ENCODE results near the gene PLEKHG1. TPM values are rescaled to one million over a fixed set of nuclear protein-coding genes. Genes with fewer than 3 reads are reported as not detected.
A peak's percentile ranks its signal among the peaks of the same experiment; 100 is the strongest.

Gene PLEKHG1
- 10 to 100 TPM; 28.6 to 36.6 (median 35.3) TPM for polyA plus RNA-seq (ENCODE audit: insufficient read length in 3 of 3)
- long read RNA-seq, donor 1 = 0 reads
- long read RNA-seq, donor 2, partial matches to known transcripts = 12 of 12 reads
- long read RNA-seq, donor 2, other reads (novel, unspliced or antisense) = 0 of 12 reads
- long read RNA-seq, donor 3, partial matches to known transcripts = 17 of 17 reads
- long read RNA-seq, donor 3, other reads (novel, unspliced or antisense) = 0 of 17 reads
- long read RNA-seq, donor 4 = 0 reads
- long read RNA-seq, donor 5 = 0 reads
- long read RNA-seq, donor 6, partial matches to known transcripts = 9 of 9 reads
- long read RNA-seq, donor 6, other reads (novel, unspliced or antisense) = 0 of 9 reads
- long read RNA-seq, donor 7 = 0 reads
- long read RNA-seq, donor 8, partial matches to known transcripts = 6 of 6 reads
- long read RNA-seq, donor 8, other reads (novel, unspliced or antisense) = 0 of 6 reads
- long read RNA-seq, donor 9, partial matches to known transcripts = 18 of 19 reads
- long read RNA-seq, donor 9, other reads (novel, unspliced or antisense) = 0 of 19 reads
- long read RNA-seq, donor 10, partial matches to known transcripts = 13 of 13 reads
- long read RNA-seq, donor 10, other reads (novel, unspliced or antisense) = 0 of 13 reads
- long read RNA-seq, donor 11 = 0 reads
- long read RNA-seq, donor 12 = 0 reads
- long read RNA-seq, donor 13, partial matches to known transcripts = 5 of 5 reads
- long read RNA-seq, donor 13, other reads (novel, unspliced or antisense) = 0 of 5 reads
- long read RNA-seq, donor 14, partial matches to known transcripts = 11 of 16 reads
- long read RNA-seq, donor 14, other reads (novel, unspliced or antisense) = 5 of 16 reads
- long read RNA-seq, donor 15, partial matches to known transcripts = 13 of 14 reads
- long read RNA-seq, donor 15, other reads (novel, unspliced or antisense) = 0 of 14 reads
- long read RNA-seq, donor 16 = 0 reads

GRCh38 chr6:150599199-150600009 lies at the start of gene PLEKHG1:
Gene PLEKHG1, plus strand, starts transcription at chr6:150599885. Its CDS starts 133,797 bp downstream, at chr6:150733682.
- DNase-seq = peak; percentile 78

DNA sequence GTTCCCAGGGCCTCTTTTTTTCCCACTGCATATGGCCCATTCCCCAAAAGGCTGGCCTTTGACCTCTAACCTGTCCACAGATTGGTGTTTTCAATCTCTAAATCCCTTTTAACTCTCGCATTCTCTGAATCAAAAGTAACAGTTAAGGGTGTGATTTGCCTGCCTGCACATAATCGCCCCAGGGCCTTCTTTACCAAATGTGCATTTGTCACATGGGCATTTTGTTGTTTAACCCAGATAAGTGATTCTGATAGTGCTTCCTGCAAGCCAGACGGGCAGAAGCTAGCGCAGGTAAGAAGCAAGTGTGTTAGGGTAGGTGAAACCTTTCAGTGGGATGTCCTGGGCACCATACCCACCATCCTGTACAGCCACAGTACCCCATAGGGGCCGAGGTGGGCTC lies 49.4 kb upstream of the PLEKHG1 start:
- DNase-seq = no peak

DNA sequence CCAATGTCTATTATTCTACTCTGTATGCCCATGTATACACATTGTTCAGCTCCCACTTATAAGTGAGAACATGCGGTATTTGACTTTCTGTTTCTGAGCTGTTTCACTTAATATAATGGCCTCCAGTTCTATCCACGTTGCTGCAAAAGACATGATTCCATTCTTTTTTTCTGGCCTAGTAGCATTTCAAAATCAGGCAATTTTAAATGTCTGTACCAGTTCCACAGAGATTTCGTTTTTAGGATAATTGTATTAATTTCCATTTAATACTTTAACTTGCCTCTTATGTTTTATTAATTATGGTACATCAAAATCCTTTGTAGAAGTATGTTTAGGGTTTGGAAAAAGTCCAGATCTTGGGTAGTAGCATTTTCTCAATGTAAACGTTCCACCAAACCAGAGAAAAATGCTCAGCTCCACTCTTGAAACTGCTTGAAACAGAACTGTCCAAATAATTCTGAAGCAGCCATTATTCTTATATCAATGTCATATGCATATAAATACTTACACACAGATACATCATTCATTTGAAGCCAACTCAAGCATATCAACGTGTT lies 42.6 kb upstream of the PLEKHG1 start:
- no peak for DNase-seq

DNA sequence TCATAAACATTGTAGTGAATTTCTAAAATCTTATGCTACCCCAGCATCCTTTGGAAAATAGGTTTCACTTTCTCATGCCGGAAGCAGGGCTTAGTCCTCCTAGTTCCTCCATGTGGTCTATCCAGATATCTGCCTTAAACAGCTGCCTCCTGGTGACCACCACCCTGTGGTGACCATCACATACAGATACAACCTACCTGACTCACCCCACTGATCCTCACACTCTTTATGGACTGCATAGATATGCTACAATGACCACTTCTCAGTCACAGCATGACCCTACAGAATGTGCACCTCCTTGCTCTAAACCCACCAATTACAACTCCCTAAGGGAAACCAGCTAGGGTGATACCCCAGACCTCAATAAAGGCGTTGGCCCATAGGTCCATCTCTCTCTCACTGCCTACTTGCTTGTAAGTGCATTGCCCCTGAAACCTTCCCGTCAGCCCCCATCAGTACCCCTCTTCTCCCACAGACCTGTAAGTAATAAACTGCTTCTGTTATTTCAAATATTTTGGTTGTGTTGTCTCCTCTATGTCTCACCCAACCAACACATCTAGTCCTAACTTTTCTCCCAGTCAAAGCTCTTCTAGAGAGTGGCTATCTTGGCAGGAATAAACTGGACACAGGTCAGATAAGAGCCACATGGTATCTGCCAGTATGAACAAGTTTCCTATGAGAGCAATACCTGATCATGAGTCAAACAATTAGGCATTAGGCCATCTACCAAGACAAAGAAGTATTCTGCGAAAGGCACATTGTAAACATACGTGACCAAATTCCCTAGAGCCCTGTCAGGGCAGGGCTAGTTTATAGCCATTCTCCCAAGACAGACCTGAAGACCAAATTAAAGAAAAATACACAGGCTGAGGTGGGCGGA lies 39.4 kb upstream of the PLEKHG1 start:
- DNase-seq = no peak

DNA sequence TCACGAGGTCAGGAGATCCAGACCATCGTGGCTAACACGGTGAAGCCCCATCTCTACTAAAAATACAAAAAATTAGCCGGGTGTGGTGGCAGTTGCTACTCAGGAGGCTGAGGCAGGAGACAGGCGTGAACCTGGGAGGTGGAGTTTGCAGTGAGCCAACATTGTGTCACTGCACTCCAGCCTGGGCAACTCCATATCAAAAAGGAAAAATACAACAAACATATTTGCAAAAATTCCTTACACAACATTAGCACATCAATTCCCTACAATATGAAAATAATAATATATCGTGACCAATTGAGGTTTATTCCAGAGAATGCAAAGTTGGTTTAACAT lies 38.8 kb upstream of the PLEKHG1 start:
- DNase-seq = no peak

DNA sequence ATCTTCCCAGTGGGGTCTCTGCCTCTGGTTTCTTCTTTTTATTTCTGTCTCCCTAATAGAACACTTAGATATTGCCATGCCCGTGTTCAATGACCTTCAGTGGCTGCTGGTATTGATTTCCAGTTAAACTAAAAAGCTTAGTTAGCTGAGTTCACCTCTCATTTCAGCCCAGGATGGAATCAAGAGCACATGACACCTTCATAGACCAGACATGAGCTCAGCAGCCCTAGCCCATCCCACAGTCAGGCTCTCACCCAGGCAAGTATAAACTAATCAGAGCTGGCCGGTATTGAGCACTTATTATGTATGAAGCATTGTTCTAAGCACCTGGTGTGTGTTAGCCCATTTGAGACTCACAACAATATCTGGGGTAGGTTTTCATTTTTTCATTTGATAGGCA lies 33.7 kb upstream of the PLEKHG1 start:
- no peak for DNase-seq

GRCh38 chr6:150566486-150566885 lies 33.2 kb upstream of the PLEKHG1 start:
- no peak for DNase-seq

GRCh38 chr6:150567380-150567779 lies 32.3 kb upstream of the PLEKHG1 start:
- no peak for DNase-seq

DNA sequence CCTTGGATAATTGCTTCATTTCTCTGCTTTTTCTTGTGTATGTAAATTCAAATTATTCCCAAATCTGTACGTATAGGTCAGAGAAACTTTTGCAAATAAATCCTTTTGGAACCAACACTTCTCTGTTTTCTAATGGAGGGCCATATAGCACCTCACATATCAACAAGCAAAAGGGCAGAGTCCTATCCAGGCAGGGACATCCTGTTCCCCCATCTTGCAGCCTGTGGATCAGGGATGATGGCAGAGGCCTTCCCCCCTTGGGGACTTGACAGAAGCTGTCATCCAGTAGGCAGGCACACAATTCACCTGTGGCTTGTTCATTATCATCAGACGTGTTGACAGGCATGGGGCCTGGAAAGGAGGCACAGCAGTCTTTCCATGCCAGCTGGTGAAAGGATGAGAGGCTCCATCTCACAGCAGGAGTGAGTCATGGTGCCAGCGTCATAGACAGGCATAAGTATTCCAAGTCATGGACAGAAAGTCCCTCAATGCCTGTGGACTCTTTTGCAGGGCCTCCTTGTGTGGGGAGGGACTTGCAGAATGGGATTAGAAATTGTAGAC lies 31.8 kb upstream of the PLEKHG1 start:
- DNase-seq = no peak

- DNase-seq = no peak
These were observed 31.1 kb upstream of the PLEKHG1 start for GRCh38 chr6:150568560-150568959.

- DNase-seq = no peak
These were observed 30.5 kb upstream of the PLEKHG1 start for GRCh38 chr6:150569161-150569560.

DNA sequence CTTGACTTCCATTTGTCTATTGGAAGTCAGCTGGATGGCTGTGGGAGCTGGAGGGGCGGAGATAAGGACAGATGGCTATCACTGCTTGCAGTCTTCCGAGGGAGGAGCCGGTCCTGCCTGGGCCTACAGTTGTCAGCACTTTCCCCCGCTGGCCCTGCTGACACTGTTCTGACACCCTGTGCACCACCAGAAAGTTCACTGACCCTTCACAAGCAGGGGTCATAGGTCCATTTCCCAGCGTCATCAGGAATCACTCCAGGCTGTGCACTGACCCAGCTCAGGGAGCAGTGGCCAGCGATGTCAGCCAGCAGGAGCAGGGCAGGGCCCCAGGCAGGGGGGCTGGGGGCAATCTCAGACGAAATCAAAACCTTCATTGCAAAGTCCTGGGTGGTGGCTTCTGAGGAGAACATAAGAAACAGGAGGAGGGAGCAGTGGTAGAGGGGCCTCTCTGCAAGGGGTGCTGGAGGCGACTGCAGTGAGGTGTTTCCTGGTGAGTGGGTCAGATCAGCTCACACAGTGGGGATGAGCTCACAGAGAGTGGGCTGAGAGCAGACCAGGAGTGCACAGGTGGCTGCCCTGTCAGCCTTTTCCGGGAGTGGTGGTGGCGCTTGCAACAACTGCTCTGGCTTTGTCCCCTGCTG lies 26.5 kb upstream of the PLEKHG1 start:
- DNase-seq = peak; percentile 53

DNA sequence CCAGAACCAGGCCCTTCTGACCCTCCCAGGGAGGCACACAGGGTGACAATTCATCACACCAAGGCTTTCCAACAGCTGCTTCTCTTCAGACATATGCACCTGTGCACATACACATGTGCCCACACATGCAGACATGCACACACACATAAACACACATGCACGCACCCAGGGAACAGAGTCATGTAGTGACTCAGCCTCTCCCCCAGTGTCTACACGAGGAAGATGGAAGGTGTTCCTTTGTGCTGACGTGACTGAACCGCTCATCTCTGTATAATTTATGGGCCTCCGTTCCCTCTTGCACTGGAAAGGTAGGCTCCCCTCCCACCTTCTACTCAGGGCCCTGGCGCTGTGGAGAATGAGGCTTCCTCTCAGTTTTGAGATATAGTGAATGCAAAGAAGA lies 23.8 kb upstream of the PLEKHG1 start:
- DNase-seq = no peak

DNA sequence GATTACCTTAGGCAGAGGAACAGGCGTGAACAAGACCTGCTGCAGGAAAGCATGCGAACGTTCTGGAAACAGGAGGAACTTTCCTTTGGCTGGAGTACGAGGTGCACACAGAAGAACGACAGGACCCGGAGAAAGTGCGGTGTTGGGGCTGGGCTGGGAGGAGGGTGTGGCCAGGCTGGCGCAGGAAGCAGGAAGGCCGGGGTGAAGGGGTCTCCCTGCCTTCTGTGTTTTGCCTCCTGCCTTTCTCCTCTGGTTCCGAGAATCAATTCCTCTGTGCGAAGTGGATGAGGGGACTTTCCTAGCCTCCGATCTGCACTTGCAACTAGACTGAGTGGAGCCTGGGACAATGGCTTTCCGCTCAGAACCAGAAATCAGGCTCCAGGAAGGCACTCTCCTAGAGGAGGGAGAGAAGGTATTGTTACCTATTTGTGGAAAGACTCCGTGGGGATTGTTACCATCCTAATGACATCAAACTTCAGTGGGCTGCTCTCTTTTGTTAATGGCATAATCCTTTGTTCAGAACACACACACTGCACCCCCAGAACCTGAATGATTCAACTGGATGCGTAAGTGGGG lies 22.9 kb upstream of the PLEKHG1 start:
- DNase-seq = no peak

- DNase-seq = no peak
These were observed 20.1 kb upstream of the PLEKHG1 start for GRCh38 chr6:150579611-150580010.

- DNase-seq = no peak
These were observed 19.2 kb upstream of the PLEKHG1 start for GRCh38 chr6:150580489-150580888.

GRCh38 chr6:150584065-150584464 lies 15.6 kb upstream of the PLEKHG1 start:
- DNase-seq = no peak

- DNase-seq = no peak
These were observed 15.1 kb upstream of the PLEKHG1 start for GRCh38 chr6:150584596-150584995.

DNA sequence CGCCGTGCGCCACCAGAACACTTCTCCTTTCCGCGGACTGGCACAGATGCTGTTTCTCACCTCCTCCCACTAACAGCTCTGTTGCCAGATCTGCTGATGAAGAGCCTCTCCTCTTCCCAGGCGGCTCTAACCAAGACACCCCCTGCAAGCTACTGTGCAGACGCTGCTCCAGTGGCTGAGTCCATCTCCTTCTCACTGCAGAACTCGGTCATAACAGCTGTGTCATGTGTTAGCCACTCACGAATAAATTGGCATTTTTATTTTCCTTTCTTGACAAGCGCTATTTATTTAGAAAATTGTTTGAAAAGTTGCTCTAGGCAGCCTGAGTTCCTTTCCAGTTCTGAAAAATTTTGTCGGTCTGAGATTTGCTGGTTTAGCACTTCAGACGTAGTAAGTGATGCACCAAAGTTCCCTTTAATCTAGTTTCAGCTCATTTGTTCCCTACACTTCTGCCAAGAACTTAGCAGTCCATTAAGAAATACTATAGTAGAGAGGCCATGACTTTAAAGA lies 12.8 kb upstream of the PLEKHG1 start:
- no peak for DNase-seq
